A673 (cell line): ENCODE results near the gene MRPL10.

ENCODE experiments used
- EZH2 ChIP-seq: fragments of 200-600 bp; sonication (generic); IDR thresholded peaks from 2 replicates; pipeline ENCODE4 v1.6.1; 2017; ENCODE audit warnings: borderline replicate concordance, low read depth, mild to moderate bottlenecking, mixed read lengths, antibody characterized with exemption, low read length; ENCODE audit not compliant: poor library complexity, severe bottlenecking
- TF ChIP-seq, protein P1 (sequence below): fragments of 300-800, 200-600 bp; sonication (generic); conservative IDR thresholded peaks from 2 replicates; pipeline ENCODE4 v1.5.1; 2017; ENCODE audit warnings: low read depth, mild to moderate bottlenecking, antibody characterized with exemption, low read length, moderate library complexity, mixed read lengths

DNA sequence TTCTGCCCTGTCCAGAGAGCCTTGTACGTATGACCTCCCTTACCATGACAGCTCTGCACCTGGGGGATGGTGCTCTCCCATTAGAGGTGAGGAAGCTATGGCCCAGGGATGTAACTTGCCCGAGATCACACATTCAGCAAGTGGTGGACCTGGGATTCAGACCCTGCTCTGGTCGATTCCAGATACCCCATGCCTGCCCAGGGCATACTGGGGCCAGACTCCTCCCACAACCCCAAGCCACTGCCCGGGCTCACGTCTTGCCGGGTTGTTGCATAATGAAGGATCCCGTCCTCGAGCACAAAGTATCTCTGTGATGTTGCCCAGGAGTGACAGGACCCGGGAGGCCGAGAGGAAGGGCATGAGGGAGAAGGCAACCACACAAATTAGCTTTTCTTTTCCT, 11.9 kb downstream of the MRPL10 start:
- TF ChIP-seq, protein P1, sequence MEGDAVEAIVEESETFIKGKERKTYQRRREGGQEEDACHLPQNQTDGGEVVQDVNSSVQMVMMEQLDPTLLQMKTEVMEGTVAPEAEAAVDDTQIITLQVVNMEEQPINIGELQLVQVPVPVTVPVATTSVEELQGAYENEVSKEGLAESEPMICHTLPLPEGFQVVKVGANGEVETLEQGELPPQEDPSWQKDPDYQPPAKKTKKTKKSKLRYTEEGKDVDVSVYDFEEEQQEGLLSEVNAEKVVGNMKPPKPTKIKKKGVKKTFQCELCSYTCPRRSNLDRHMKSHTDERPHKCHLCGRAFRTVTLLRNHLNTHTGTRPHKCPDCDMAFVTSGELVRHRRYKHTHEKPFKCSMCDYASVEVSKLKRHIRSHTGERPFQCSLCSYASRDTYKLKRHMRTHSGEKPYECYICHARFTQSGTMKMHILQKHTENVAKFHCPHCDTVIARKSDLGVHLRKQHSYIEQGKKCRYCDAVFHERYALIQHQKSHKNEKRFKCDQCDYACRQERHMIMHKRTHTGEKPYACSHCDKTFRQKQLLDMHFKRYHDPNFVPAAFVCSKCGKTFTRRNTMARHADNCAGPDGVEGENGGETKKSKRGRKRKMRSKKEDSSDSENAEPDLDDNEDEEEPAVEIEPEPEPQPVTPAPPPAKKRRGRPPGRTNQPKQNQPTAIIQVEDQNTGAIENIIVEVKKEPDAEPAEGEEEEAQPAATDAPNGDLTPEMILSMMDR = no peak
- no peak for TF ChIP-seq EZH2
